HL-60 (cell line): ENCODE data around the gene ZRANB1.
"Not testable (repeated sequence)": the region's sequence is repeated elsewhere in the genome, so short reads cannot be mapped to it uniquely, and the experiment has no call there.

Experiments used
- DNase-seq, 2 experiments: peaks; one replicate each; pipeline ENCODE4 v3.0.0-alpha.2; 2010 to 2020; ENCODE audit warnings: low read depth in 1 of 2, low spot score in 1 of 2
- H3K27ac ChIP-seq: fragments of 250-450 bp; sonication (Bioruptor Pico); replicated peaks from 2 replicates; pipeline ENCODE4 v1.5.1; 2020; ENCODE audit warnings: mild to moderate bottlenecking, moderate library complexity
- H3K27me3 ChIP-seq: fragments of 250-450 bp; sonication (Bioruptor Pico); 2 replicates; pipeline ENCODE4 v1.5.1; 2021; ENCODE audit warnings: mild to moderate bottlenecking, moderate library complexity; ENCODE audit not compliant: insufficient read depth, poor library complexity, severe bottlenecking
- H3K4me3 ChIP-seq: replicated peaks from 2 replicates; pipeline ENCODE4 v1.5.1; 2011; ENCODE audit warnings: mild to moderate bottlenecking, control low read depth, low read length; ENCODE audit not compliant: insufficient read depth
- CTCF ChIP-seq: IDR thresholded peaks from one replicate; pipeline ENCODE4 v1.5.1; 2011; ENCODE audit warnings: low read length, control low read depth, inconsistent platforms; ENCODE audit not compliant: insufficient read depth
- GABPA ChIP-seq: IDR thresholded peaks from 2 replicates; pipeline ENCODE4 v1.6.1; 2012; ENCODE audit warnings: low read depth
- POLR2AphosphoS5 ChIP-seq: IDR thresholded peaks from 2 replicates; pipeline ENCODE4 v1.6.1; 2012; ENCODE audit warnings: low read depth
- REST ChIP-seq: IDR thresholded peaks from 2 replicates; pipeline ENCODE4 v1.6.1; 2012; ENCODE audit warnings: low read depth; ENCODE audit not compliant: insufficient replicate concordance
- SPI1 ChIP-seq: IDR thresholded peaks from 2 replicates; pipeline ENCODE4 v1.6.1; 2012; ENCODE audit warnings: low read depth, mild to moderate bottlenecking, borderline replicate concordance

Gene ZRANB1

GRCh38 chr10:124912101-124912886, 29.6 kb upstream of the ZRANB1 start:
- peak overlapping the region; percentile 20 for H3K27ac ChIP-seq
- TF ChIP-seq GABPA, result no peak
- TF ChIP-seq SPI1, result no peak
- TF ChIP-seq CTCF, result no peak
- no peak for TF ChIP-seq POLR2AphosphoS5
- TF ChIP-seq REST, result no peak
- no peaks in the 10 kb centered on the region for H3K27me3 ChIP-seq
- no peak for DNase-seq
- H3K4me3 ChIP-seq, result no peak overlapping the region; the same call in 1 of the 2 replicates

- TF ChIP-seq POLR2AphosphoS5 (no peak), SPI1 (no peak), REST (no peak)
- DNase-seq, result no peak
- no peak overlapping the region for H3K27ac ChIP-seq
- H3K4me3 ChIP-seq, result no peak overlapping the region
- no peaks in the 10 kb centered on the region for H3K27me3 ChIP-seq
Measured at GRCh38 chr10:124913167-124913566, 28.8 kb upstream of the ZRANB1 start.

- not testable (repeated sequence) for H3K27me3 ChIP-seq, H3K4me3 ChIP-seq, DNase-seq, H3K27ac ChIP-seq
Measured at GRCh38 chr10:124914398-124914797, 27.5 kb upstream of the ZRANB1 start.

- peak overlapping the region; percentile 95 for H3K27ac ChIP-seq
- peak overlapping the region; percentile 94 for H3K4me3 ChIP-seq
- DNase-seq, result peak in 1 of 2 experiments; percentile 9
- H3K27me3 ChIP-seq, result no peaks in the 10 kb centered on the region
- no peak for TF ChIP-seq REST
- no peak for TF ChIP-seq GABPA
- no peak for TF ChIP-seq POLR2AphosphoS5
- TF ChIP-seq CTCF, result no peak
- no peak for TF ChIP-seq SPI1
Measured at GRCh38 chr10:124916098-124916584, 25.8 kb upstream of the ZRANB1 start.
